Stimulated activated CD8-positive, alpha-beta memory T cell treated with anti-CD3 and anti-CD28 coated beads, Interleukin-4, amount 100 ng/mL, for 24 hours (primary cell): ENCODE measurements around the gene CACNA1C.

Experiments used
- DNase-seq: peaks from one replicate; pipeline ENCODE4 v3.0.0-alpha.2; 2020; ENCODE audit warnings: low read depth

Gene CACNA1C

GRCh38 chr12:2140858-2141519 lies 88.2 kb downstream of the CACNA1C start:
- no peak for DNase-seq

- DNase-seq = no peak
These were observed 89.3 kb downstream of the CACNA1C start for GRCh38 chr12:2142068-2142467.

GRCh38 chr12:2144951-2145350 lies 92.2 kb downstream of the CACNA1C start:
- DNase-seq = no peak

DNA sequence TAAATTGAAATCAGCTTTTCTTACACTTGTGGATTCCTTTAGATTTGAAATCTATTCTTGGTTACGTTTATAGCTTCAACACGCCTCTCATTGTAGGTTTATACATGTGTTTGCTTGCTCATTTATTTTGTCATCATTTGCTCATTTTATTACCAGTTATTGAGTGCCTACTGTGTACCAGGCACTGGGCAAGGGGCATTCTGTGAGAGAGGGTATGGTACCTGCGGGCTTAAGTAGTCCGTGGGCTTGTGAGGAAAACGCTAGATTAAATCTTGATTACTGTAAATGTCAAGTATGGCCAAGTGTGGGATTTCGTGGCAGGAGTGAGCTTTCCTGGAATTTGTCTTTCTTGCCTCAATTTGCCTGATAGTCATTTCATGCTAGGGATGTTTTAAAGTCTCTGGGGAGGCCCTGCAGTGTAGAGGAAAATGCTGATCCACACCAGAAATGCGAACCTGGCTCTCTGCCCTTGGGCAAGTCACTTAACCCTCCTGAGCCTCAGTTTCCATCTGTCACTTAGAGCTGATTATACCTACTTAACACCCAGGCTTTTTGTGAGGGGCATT lies 92.7 kb downstream of the CACNA1C start:
- DNase-seq = no peak

- DNase-seq = no peak
These were observed 94.5 kb downstream of the CACNA1C start for GRCh38 chr12:2147335-2147734.

- no peak for DNase-seq
These were observed 96.3 kb downstream of the CACNA1C start for GRCh38 chr12:2149091-2149490.

DNA sequence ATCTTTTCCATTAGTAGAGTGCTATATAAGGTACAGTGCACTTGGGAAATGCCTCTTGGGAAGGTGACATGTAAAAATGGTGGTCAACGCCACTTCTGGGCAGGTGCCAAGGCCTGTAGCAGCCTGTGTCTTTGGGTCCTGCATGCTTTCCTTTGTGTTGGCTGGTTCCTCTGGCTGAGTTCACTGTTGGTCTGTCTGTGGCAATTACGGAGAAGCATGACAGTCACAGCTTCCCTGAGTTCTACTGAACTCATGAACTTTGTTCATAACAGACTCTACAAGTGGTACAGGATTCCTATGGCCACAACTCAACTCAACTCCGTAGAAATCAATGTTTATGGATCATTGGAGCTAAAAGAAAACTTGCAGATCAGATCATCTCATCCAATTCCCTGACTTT lies 98.0 kb downstream of the CACNA1C start:
- DNase-seq = no peak

DNA sequence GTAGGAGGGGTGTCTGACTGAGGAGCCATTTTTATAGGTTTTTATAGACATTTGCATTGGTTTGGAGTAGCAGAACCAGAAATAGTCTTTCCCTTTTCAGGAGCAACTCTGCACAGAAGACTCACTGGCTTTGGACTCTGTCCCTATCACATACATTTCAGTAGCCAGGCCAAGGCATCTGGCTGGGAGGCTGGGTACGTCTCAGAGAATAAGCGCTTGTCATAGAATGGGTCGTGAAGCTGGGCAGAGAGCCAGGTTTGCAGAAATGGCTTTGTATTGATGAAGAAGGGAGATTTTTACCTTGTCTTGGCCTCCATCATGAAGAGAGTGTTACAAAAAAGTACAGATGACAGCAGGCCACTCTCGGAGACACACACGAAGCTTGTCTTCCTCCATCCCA lies 98.6 kb downstream of the CACNA1C start:
- no peak for DNase-seq

DNA sequence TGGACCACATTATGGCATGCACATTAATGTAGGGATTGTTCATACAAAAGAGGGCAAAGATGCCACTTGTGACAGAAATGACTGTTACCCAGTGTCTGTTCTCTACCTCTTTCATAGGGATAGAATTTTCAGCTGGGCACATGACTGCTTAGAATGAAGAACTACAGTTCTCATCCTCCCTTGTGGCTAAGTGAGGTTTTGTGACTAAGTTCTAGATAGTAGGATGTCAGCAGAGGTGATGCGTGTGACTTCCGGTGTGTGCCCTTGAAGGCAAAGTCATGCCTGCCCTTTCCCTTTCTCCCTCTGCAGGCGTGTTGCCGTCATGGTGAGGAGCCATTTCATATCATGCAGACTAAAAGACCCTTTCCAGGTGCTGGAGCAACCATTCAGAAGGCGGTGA lies 99.3 kb downstream of the CACNA1C start:
- DNase-seq = no peak

DNA sequence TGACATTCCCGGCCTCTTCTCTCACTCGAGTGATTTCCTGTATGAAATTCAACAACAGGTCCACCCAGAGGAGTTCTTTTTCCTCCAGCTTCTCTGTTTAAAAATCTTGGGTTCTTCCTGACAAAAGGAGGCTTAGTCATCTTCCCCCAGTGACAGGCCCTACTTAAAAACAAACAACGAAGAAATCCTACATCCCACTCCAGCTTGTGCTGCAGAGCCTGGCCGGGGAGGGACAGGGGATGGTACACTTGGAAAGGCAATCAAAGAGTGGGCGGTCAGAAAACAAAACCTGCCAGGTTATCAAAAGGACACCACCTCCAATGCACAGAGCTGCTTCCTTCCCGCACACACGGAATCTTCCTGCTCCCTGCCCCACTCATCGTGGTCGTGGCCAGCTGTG lies 101.3 kb downstream of the CACNA1C start:
- DNase-seq = no peak

DNA sequence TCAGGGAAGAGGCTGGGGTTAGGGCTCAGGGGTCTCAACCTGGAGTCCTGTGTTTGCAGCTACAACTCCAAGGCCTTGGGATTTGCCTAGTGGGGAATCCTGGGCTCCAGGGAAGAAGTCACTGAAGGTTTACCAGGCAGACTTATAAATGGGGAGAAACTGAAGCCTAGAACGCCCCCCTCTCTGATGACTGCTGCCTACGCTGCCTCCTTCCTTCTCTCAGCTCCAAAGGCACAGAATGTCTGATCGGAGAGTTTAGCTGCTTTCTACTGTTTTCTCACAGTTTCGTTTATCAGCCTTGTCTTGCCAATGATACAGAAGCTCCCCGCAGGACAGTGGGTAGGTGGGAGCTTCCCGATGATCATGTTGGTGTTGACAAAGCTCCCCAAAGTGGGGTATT lies 101.7 kb downstream of the CACNA1C start:
- no peak for DNase-seq

DNA sequence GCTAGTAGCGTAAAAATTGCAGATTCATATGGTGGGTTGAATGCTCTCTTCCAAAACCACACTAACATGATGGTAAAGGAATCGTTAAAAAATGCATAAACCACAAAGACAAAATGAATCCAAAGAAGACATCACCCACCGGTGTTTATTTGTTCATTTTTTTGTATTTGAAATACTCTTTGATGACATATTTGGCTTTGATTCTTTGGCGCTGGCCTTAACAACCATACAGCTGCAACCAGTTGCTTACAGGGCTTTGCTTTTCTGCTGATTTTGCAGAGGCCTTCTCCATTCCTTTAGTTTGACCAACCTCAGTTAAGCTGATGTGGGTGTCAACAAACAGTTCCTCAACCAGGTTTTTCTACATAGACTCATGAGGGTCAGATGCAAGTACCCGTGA lies 103.5 kb downstream of the CACNA1C start:
- no peak for DNase-seq

- DNase-seq = no peak
These were observed 107.3 kb downstream of the CACNA1C start for GRCh38 chr12:2160043-2160442.

- DNase-seq = no peak
These were observed 108.7 kb downstream of the CACNA1C start for GRCh38 chr12:2161473-2161872.

- DNase-seq = no peak
These were observed 110.6 kb downstream of the CACNA1C start for GRCh38 chr12:2163177-2163941.

DNA sequence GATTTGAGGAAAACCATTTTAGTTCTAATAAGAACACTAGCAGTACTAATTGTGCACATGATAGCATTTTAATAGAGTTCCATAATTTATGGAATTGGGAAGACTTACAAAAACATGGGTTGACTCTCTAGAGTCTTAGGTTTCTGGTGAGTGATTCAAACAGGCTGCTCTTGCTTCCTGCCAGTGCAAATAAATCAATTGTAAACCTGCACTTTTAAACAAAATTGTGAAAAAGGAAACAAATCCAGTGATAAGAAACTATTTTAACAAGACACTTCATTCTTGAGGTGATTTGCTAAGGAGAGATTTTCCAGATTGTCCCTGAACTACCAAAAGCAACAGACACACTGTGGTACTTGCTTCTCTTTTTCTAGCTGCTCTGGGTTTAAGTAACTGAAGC lies 112.2 kb downstream of the CACNA1C start:
- no peak for DNase-seq

- no peak for DNase-seq
These were observed 113.1 kb downstream of the CACNA1C start for GRCh38 chr12:2165927-2166326.

GRCh38 chr12:2166696-2167095 lies 113.9 kb downstream of the CACNA1C start:
- no peak for DNase-seq

DNA sequence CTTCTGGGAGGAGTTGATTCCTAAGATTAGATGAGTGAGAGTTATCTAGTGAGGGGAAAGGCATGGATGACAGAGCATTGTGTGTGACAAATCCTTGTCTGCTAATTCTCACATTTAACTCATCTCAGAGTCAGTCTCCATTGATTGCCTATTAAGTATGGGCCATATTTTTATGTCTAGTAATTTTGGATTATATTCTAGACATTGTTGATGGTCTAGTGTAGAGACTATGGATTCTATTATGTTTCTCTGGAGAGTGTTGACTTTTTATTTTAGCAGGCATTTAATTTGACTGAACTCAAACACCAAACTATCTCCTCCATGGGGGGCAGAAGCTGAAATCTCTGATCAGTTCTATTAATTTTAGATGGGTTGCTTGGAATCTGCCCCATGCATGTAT lies 114.4 kb downstream of the CACNA1C start:
- DNase-seq = no peak

DNA sequence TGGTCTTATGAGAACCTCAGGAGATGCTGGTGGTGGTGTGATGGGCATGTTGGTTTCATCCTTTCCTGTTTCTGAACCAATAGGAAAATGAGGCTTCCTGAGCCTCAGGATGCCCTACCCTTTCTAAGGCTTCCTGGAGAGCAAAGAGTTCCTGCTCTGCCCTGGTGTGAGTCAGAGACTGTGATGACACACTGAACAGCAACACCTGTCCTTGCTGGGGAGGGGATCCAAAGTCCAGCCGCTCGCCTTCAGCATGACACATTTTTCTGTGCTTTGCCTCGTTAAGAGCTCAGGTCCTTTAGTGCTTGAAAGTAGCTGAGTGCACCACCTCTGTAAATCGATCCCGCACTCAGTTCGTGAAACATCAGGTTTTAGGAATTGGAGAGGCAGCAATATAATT lies 116.0 kb downstream of the CACNA1C start:
- DNase-seq = no peak

DNA sequence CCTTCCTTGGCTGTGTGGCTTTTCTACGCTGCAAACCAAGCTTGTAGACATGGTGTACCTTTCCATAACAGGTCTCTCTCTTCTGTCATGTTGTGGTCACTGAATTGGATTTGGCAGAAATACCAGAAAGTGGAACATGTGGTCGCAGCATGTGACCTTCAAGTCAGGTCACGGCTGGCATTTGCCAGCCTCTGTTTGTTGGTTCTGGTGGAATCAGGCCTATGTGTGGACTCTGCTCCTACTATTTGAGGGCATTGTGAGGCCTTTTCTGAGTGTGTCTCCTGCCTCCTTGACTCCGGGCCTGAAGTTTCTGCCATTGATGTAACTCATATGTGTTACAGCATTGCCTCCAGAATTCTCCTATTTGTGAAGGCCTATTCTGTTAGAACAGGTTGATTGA lies 116.7 kb downstream of the CACNA1C start:
- no peak for DNase-seq

GRCh38 chr12:2169940-2170339 lies 117.2 kb downstream of the CACNA1C start:
- no peak for DNase-seq

- no peak for DNase-seq
These were observed 117.6 kb downstream of the CACNA1C start for GRCh38 chr12:2170376-2170775.
